HepG2 (cell line): Measurements from ENCODE around the gene MYH3.

Source experiments
- ATF2 ChIP-seq: sonication (generic); formaldehyde crosslinking; IDR thresholded peaks from 2 replicates; pipeline ENCODE4 v1.4.0; 2020; ENCODE audit warnings: missing genetic modification reagents
- CTCF ChIP-seq: sonication (generic); formaldehyde crosslinking; IDR thresholded peaks from 2 replicates; pipeline ENCODE4 v1.5.0; 2020; ENCODE audit warnings: mild to moderate bottlenecking, missing genetic modification reagents, moderate library complexity
- ELF4 ChIP-seq: sonication (generic); formaldehyde crosslinking; IDR thresholded peaks from 2 replicates; pipeline ENCODE4 v1.5.0; 2020; ENCODE audit warnings: missing genetic modification reagents, mild to moderate bottlenecking, moderate library complexity, borderline replicate concordance
- FOXM1 ChIP-seq: sonication (generic); formaldehyde crosslinking; IDR thresholded peaks from 2 replicates; pipeline ENCODE4 v1.5.0; 2020; ENCODE audit warnings: missing genetic modification reagents
- GATAD2A ChIP-seq: IDR thresholded peaks from 2 replicates; pipeline ENCODE4 v1.6.1; 2016
- GPBP1L1 ChIP-seq: sonication (generic); formaldehyde crosslinking; IDR thresholded peaks from 2 replicates; pipeline ENCODE4 v1.5.0; 2020; ENCODE audit warnings: mild to moderate bottlenecking, missing genetic modification reagents
- POLR2AphosphoS5 ChIP-seq: IDR thresholded peaks from 2 replicates; pipeline ENCODE4 v1.6.1; 2012; ENCODE audit warnings: low read depth, low read length
- SALL1 ChIP-seq: sonication (generic); formaldehyde crosslinking; IDR thresholded peaks from 2 replicates; pipeline ENCODE4 v1.8.0; 2022; ENCODE audit warnings: mild to moderate bottlenecking, missing genetic modification reagents
- SIN3A ChIP-seq: IDR thresholded peaks from 2 replicates; pipeline ENCODE4 v1.6.1; 2011; ENCODE audit warnings: low read depth, mild to moderate bottlenecking, control low read depth, low read length, borderline replicate concordance
- ZNF234 ChIP-seq: sonication (generic); formaldehyde crosslinking; conservative IDR thresholded peaks from 2 replicates; pipeline ENCODE4 v1.5.1; 2020; ENCODE audit warnings: mild to moderate bottlenecking, missing genetic modification reagents
- ZNF281 ChIP-seq: sonication (generic); formaldehyde crosslinking; IDR thresholded peaks from 2 replicates; pipeline ENCODE4 v1.4.0; 2020; ENCODE audit warnings: missing genetic modification reagents, borderline replicate concordance
- ZNF3 ChIP-seq: IDR thresholded peaks from 2 replicates; pipeline ENCODE4 v1.7.0; 2017; ENCODE audit warnings: inconsistent platforms
- ZNF710 ChIP-seq: sonication (generic); formaldehyde crosslinking; IDR thresholded peaks from 2 replicates; pipeline ENCODE4 v1.5.0; 2020; ENCODE audit warnings: mild to moderate bottlenecking, missing genetic modification reagents, borderline replicate concordance

- TF ChIP-seq ZNF3 (no peak), ZNF710 (CRISPR knock-in tag) (no peak), ZNF281 (no peak), SIN3A (no peak), SALL1 (CRISPR knock-in tag) (no peak), ELF4 (CRISPR knock-in tag) (no peak), GATAD2A (CRISPR knock-in tag) (no peak), GPBP1L1 (CRISPR knock-in tag) (no peak), CTCF (CRISPR knock-in tag) (no peak), POLR2AphosphoS5 (no peak), ATF2 (CRISPR knock-in tag) (no peak), ZNF234 (CRISPR knock-in tag) (no peak), FOXM1 (CRISPR knock-in tag) (no peak)
Observed at GRCh38 chr17:10589553-10590145, 67.5 kb downstream of the MYH3 start.
